KOPT-K1 (cell line): ENCODE data around the gene SPP1.

Source experiments
- H3K27ac ChIP-seq: fragments of 200-600 bp; sonication (generic); 2 replicates; pipeline ENCODE4 v1.5.1; 2016; ENCODE audit warnings: antibody characterized with exemption, mild to moderate bottlenecking, low read depth, low read length; ENCODE audit not compliant: poor library complexity, severe bottlenecking
- H3K36me3 ChIP-seq: fragments of 200-600 bp; sonication (generic); 2 replicates; pipeline ENCODE4 v1.5.1; 2017; ENCODE audit warnings: antibody characterized with exemption, mild to moderate bottlenecking, low read length, moderate library complexity; ENCODE audit not compliant: insufficient read depth
- H3K9me3 ChIP-seq: fragments of 200-600 bp; sonication (generic); 2 replicates; pipeline ENCODE4 v1.5.1; 2017; ENCODE audit warnings: antibody characterized with exemption, low read length, mild to moderate bottlenecking; ENCODE audit not compliant: insufficient read depth, poor library complexity, severe bottlenecking

The SPP1 gene

DNA sequence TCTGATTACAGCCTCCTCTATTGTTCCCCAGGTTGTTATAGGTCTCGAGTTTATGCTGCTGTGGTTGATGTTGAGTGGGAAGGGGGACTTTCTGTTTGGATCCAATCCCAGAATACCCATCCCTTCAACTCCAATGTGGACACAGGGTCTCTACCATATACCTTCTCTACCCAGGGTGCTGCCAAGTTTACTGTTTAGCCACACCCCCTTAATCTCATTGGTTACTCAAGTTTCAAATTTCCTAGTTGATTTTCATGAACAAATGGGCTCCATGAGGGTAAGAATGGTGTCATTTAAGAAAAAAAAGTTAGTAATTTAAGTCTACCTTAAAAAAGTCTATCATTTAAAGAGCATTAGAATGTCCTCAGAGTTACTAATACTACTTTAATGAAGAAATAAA is 3.6 kb upstream of the SPP1 start:
- no peak overlapping the region for H3K27ac ChIP-seq
- H3K36me3 ChIP-seq: no peaks in the 10 kb centered on the region
- H3K9me3 ChIP-seq: no peaks in the 10 kb centered on the region

DNA sequence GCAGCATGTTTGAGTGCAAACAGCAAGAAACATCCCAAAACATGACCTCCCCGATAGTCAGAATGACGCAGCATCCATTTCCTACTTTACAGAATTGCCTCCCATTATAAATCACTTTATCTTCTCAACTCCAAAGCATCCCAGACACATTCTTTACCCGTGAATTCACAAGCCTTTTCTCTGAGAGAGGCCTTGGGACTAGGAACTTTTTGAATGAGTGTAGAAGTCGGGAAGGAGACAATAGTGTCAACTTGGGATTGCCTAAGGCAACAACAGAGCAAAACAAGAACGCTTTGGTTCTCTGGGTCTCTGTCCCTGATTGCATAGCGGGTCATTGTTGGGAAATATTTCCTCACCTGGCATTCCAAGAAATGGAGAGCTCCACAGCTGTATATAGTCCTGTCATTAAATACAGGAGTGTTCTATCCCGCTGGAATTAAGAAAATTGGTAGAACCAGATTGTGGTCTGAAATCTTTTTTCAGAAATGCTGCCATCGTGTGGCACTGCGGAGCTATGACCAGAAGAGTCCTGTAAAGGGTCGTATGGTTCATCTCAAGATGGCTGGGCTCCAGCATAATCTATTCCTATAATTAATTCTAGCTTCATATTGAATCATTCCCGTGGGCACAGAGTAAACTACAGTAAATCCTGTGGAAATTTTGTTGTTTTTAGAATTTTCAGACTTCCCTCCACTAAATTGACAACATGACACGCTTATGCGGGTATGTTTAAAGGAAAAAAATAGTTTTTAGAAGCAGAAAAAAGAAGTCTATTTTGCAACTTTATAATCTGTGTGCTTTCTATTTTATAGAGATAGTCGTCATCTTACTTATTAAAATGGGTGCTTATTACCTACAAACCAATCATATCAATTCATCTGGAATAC is 2.0 kb upstream of the SPP1 start:
- Histone ChIP-seq H3K27ac (no peak overlapping the region), H3K36me3 (no peaks in the 10 kb centered on the region), H3K9me3 (no peaks in the 10 kb centered on the region)

DNA sequence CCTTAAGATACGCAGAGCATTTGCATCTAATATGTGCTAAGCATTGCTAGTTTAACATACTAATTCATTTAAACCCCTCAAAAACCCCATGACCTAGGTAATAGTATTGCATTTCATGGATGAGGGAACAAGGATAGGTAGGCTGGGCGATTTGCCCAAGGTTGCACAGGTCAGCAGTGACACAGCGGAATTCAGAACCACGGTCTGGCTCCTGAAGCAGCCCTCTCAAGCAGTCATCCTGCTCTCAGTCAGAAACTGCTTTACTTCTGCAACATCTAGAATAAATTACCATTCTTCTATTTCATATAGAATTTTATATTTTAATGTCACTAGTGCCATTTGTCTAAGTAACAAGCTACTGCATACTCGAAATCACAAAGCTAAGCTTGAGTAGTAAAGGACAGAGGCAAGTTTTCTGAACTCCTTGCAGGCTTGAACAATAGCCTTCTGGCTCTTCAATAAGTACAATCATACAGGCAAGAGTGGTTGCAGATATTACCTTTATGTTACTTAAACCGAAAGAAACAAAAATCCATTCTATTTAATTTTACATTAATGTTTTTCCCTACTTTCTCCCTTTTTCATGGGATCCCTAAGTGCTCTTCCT is 555 bp upstream of the SPP1 start:
- Histone ChIP-seq H3K36me3 (no peaks in the 10 kb centered on the region), H3K27ac (no peak overlapping the region), H3K9me3 (no peaks in the 10 kb centered on the region)

DNA sequence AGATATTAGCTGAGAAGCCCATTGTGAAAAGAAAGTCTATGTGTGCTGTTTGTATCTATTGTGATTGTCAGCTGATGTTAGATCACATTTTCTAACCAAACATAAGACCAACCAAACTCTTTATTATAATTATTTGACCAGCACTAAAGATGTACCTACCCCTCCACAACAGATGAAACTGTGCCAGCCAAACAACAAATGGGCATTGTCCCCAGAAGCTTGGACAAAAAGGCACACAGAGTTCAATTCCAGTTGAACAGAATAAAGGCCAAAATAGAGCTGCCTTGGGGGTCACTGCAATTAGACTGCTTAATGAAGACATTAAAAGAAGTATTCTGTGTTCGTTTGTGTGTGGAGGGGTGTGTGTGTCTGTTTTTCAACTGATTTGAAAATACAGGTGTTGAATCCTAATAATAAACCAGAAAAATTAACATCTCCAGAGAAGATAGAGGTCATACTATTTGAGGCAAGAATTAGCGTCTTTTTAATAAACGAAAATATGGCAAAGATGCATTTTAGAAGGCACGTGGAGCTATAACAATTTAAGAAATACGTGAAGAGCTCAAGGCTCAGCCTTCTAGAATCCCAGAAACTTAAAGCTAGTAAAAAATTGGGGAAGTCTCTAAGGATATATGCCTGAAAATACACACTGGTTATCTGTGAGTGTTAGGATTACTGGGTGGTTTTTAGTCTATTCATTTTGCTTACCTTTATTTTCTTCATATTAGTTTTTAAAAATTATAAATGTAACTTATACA is 2.2 kb downstream of the SPP1 start:
- H3K36me3 ChIP-seq: no peaks in the 10 kb centered on the region
- no peaks in the 10 kb centered on the region for H3K9me3 ChIP-seq
- H3K27ac ChIP-seq: no peak overlapping the region

DNA sequence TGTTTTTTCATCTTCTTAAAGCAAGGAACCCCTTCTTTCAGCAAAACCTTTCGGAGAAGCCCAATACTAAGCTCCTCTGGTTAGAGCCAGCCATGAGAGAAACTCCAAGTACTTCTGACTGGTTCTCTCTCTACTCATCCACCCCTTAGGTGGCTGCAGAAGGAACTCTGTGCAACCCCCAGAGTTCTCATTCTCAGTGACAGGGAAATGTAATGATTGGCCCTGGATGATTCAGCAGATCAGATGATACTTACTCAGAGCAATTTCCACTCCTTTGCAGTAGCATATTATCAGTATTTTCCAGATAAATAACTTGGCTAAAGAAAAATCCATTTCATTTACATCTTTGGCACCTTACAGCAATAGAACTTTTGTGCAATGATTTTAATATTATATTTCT is 3.2 kb downstream of the SPP1 start:
- Histone ChIP-seq H3K36me3 (no peaks in the 10 kb centered on the region), H3K9me3 (no peaks in the 10 kb centered on the region), H3K27ac (no peak overlapping the region)

DNA sequence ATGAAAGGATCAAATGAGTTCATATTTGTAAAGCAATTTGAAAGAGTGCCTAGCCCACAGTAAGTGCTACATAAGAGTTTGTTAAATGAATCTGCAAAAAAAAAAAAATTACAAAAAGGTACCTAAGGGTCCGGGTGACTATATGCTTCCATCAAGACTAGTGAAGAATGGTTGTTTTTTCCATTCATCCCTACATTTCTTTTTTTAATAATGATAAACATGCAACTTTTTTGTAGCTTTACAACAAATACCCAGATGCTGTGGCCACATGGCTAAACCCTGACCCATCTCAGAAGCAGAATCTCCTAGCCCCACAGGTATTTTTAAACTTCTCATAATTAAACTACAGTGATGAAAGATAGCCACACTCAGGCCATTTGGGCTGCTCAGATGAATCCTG is 4.3 kb downstream of the SPP1 start:
- H3K36me3 ChIP-seq: no peaks in the 10 kb centered on the region
- H3K27ac ChIP-seq: no peak overlapping the region
- no peaks in the 10 kb centered on the region for H3K9me3 ChIP-seq

DNA sequence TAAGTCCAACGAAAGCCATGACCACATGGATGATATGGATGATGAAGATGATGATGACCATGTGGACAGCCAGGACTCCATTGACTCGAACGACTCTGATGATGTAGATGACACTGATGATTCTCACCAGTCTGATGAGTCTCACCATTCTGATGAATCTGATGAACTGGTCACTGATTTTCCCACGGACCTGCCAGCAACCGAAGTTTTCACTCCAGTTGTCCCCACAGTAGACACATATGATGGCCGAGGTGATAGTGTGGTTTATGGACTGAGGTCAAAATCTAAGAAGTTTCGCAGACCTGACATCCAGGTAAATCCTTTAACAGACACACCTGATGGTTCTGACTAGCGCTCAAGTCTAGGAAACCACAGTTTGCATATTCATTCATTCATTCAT is 6.0 kb downstream of the SPP1 start:
- Histone ChIP-seq H3K9me3 (no peaks in the 10 kb centered on the region), H3K27ac (no peak overlapping the region), H3K36me3 (no peaks in the 10 kb centered on the region)

DNA sequence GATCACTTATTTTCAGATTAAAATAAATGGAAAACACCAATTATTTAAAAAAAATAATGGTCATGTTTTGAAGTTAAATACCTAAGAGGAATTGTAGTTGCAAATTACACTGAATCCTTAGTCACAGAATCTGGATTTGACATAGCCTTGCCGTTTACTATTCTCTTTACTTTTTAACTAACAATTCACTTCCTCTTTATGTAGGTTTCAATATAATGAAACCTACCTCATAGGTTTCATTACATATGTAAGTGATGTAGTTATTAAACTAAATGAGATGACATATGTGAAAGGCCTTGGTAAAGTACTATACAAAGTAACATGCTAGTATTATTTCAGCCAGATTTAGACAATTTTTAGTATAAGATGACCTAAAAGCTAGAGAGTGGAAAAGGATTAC is 6.5 kb downstream of the SPP1 start:
- H3K27ac ChIP-seq: no peak overlapping the region
- no peaks in the 10 kb centered on the region for H3K9me3 ChIP-seq
- no peaks in the 10 kb centered on the region for H3K36me3 ChIP-seq

DNA sequence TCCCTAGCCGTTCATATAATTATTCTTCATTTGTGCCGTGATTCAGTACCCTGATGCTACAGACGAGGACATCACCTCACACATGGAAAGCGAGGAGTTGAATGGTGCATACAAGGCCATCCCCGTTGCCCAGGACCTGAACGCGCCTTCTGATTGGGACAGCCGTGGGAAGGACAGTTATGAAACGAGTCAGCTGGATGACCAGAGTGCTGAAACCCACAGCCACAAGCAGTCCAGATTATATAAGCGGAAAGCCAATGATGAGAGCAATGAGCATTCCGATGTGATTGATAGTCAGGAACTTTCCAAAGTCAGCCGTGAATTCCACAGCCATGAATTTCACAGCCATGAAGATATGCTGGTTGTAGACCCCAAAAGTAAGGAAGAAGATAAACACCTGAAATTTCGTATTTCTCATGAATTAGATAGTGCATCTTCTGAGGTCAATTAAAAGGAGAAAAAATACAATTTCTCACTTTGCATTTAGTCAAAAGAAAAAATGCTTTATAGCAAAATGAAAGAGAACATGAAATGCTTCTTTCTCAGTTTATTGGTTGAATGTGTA is 7.0 kb downstream of the SPP1 start:
- H3K36me3 ChIP-seq: no peaks in the 10 kb centered on the region
- H3K27ac ChIP-seq: no peak overlapping the region
- H3K9me3 ChIP-seq: no peaks in the 10 kb centered on the region

DNA sequence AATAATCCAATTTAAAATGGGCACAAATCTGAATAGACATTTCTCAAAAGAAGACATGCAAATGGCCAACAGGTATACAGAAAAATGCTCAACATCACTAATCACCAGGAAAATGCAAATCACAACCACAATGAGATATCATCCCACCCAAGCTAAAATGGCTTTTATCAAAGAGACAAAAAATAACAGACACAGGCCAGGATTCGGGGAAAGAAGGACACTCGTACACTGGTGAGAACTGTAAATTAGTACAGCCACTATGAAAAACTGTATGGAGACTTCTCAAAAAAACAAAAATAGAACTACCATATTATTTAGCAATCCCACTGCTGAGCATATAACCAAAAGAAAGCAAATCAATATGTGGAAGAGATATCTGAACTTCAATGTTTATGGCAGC is 8.5 kb downstream of the SPP1 start:
- Histone ChIP-seq H3K27ac (no peak overlapping the region), H3K9me3 (no peaks in the 10 kb centered on the region), H3K36me3 (no peaks in the 10 kb centered on the region)

DNA sequence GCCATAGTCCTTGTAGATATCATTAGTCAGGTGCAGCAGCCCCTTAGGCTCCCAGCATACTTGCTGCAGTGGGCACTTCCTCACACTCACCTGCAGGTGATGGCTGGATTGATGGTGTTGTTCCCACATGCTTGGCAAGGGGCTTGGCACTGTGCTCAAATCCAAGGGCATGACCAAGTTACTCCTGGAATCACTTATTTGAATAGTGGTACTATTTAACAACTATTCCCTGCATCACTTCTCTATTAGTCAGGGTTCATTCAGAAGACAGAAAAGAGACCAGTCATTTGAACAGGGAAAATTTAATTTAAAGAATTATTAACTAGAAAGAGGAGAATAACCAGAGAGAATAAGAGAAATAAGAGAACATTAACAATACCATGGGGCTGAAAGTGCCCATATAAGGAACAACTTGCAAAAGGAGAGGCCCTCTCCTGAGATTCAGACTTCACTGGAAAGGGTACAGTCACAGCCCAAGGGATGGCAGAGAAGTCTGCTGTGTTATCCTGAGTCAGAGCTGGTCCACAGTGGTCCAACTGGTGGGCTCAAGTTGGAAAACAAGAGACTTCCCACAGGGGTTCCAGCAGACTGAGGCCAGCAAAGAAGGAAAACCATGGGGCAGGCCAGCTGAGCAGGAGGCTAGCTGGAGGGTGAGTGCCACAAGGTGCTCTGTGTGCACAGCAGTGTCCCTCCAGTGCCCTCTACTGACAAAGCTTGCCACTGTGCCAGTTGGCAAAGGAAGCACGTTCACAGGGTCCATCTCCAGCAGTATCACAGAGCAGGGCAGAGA is 9.8 kb downstream of the SPP1 start:
- H3K36me3 ChIP-seq: no peaks in the 10 kb centered on the region
- no peaks in the 10 kb centered on the region for H3K9me3 ChIP-seq
- H3K27ac ChIP-seq: no peak overlapping the region

DNA sequence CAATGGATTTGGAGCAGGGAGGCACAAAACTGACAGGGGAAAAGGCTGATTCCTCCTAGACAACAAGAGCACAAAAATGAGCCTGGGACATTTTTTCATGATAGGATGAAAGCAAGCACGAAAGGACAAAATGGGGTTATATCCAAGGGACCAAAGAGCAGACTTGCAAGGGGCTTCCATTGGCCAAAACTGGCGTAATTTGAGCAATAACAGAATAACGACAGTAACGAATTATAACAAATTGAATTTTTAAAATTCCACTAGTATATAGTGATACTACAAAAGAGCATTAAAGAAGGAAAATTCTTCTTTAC is 10.3 kb downstream of the SPP1 start:
- H3K36me3 ChIP-seq: no peaks in the 10 kb centered on the region
- H3K27ac ChIP-seq: no peak overlapping the region
- no peaks in the 10 kb centered on the region for H3K9me3 ChIP-seq

DNA sequence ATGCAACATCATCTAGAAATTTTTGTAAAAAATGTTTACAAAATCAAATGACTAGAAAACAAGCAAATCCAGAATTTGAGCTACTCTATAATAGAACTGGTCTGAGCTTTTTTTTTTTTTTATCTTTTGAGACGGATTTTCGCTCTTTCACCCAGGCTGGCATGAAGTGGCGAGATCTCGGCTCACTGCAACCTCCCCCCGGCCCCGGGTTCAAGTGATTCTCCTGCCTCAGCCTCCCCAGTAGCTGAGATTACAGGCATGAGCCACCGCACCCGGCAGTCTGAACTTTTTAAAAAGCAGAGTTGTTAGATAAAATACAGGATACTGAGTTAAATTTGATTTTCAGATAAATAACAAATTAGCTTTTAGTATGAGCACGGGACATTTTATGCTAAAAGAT is 11.0 kb downstream of the SPP1 start:
- H3K9me3 ChIP-seq: no peaks in the 10 kb centered on the region
- H3K27ac ChIP-seq: no peak overlapping the region
- no peaks in the 10 kb centered on the region for H3K36me3 ChIP-seq

DNA sequence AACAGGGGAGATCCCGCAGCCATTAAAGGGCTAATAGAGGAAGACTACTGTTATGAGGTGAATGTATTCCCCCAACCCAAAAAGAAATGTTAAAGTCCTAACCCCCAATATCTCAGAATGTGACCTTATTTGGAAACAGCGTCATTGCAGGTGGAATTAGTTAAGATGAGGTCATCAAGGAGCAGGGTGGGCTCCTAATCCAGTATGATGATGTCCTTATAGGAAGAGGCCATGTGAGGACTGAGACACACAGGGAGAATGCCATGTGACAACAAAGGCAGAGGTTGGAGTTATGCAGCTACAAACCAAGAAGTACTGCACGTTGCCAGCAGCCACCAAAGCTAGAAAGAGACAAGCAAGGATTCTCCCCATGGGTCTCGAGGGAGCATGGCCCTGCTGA is 14.3 kb downstream of the SPP1 start:
- Histone ChIP-seq H3K27ac (no peak overlapping the region), H3K9me3 (no peaks in the 10 kb centered on the region), H3K36me3 (no peaks in the 10 kb centered on the region)

DNA sequence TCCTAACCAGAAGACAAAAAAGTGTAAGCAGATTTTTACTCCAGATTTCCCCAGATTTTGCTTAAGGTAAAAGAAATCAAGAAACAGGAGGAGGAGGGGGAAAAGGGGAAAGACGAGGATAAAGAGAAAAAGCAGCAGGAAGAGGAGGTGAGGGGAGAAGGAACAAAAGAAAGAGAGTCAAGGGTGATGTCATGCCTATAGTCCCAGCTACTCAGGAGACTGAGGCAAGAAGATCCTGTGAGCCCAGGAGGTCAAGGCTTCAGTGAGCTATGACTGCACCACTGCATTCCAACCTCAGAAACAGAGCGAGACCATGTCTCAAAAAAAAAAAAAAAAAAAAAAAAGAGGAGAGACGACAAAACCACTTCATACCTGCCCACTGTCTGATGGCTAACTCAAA is 19.9 kb downstream of the SPP1 start:
- H3K36me3 ChIP-seq: no peaks in the 10 kb centered on the region
- H3K9me3 ChIP-seq: no peaks in the 10 kb centered on the region
- no peak overlapping the region for H3K27ac ChIP-seq
